Measurements from ENCODE around the gene TOX2. TPM values are rescaled to one million over a fixed set of nuclear protein-coding genes. Genes with fewer than 3 reads are reported as not detected.
A peak's percentile ranks its signal among the peaks of the same experiment; 100 is the strongest.

Gene TOX2
- total and polyA plus RNA-seq, 2 donors from 2014 or later = 4.7 to 5.9 TPM

GRCh38 chr20:44071526-44072111 is 157.0 kb downstream of the TOX2 start:
- intact Hi-C loops (cut with DNase I) = no loop called here
- H3K4me1 ChIP-seq (ENCODE audit: control insufficient read depth in 2 of 3, insufficient read depth in 2 of 3, low read depth in 1 of 3, low read length in 3 of 3) = no peaks in the 10 kb centered on the region
- DNase-seq (peak in 2 of 5 donors; percentile 4 to 59), FAIRE-seq (no peak)
- no peak overlapping the region for H3K9ac ChIP-seq (ENCODE audit: low read length in 3 of 3)
- H3K36me3 ChIP-seq (ENCODE audit: control insufficient read depth in 2 of 3, insufficient read depth in 3 of 3, low read length in 3 of 3) = no peaks in the 10 kb centered on the region
- no peak overlapping the region for H3K4me3 ChIP-seq (ENCODE audit: low read length in 3 of 3)
- no peaks in the 10 kb centered on the region for H3K9me3 ChIP-seq (ENCODE audit: control insufficient read depth in 2 of 3, insufficient read depth in 1 of 3, low read length in 3 of 3)
- TF ChIP-seq, protein P1, sequence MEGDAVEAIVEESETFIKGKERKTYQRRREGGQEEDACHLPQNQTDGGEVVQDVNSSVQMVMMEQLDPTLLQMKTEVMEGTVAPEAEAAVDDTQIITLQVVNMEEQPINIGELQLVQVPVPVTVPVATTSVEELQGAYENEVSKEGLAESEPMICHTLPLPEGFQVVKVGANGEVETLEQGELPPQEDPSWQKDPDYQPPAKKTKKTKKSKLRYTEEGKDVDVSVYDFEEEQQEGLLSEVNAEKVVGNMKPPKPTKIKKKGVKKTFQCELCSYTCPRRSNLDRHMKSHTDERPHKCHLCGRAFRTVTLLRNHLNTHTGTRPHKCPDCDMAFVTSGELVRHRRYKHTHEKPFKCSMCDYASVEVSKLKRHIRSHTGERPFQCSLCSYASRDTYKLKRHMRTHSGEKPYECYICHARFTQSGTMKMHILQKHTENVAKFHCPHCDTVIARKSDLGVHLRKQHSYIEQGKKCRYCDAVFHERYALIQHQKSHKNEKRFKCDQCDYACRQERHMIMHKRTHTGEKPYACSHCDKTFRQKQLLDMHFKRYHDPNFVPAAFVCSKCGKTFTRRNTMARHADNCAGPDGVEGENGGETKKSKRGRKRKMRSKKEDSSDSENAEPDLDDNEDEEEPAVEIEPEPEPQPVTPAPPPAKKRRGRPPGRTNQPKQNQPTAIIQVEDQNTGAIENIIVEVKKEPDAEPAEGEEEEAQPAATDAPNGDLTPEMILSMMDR (IDR thresholded peaks at IDR 0.05; ENCODE audit: borderline replicate concordance, extremely low read depth, insufficient read depth) = no peak
- no peaks in the 10 kb centered on the region for H3K27me3 ChIP-seq (ENCODE audit: control insufficient read depth, insufficient read depth, low read length)
- H3K27ac ChIP-seq (ENCODE audit: low read depth in 2 of 2, low read length in 2 of 2) = no peak overlapping the region

- H3K27me3 ChIP-seq (ENCODE audit: control insufficient read depth, insufficient read depth, low read length) = no peaks in the 10 kb centered on the region
- peak in 1 of 5 donors; percentile 9 for DNase-seq
- no peaks in the 10 kb centered on the region for H3K36me3 ChIP-seq (ENCODE audit: control insufficient read depth in 2 of 3, insufficient read depth in 3 of 3, low read length in 3 of 3)
- no peak overlapping the region for H3K4me3 ChIP-seq (ENCODE audit: low read length in 3 of 3)
- H3K4me1 ChIP-seq (ENCODE audit: control insufficient read depth in 2 of 3, insufficient read depth in 2 of 3, low read depth in 1 of 3, low read length in 3 of 3) = no peaks in the 10 kb centered on the region
- intact Hi-C loops (cut with DNase I) = no loop called here
- TF ChIP-seq, protein P1 (IDR thresholded peaks at IDR 0.05; ENCODE audit: borderline replicate concordance, extremely low read depth, insufficient read depth) = no peak
- H3K27ac ChIP-seq (ENCODE audit: low read depth in 2 of 2, low read length in 2 of 2) = no peak overlapping the region
- no peaks in the 10 kb centered on the region for H3K9me3 ChIP-seq (ENCODE audit: control insufficient read depth in 2 of 3, insufficient read depth in 1 of 3, low read length in 3 of 3)
- no peak for FAIRE-seq
- no peak overlapping the region for H3K9ac ChIP-seq (ENCODE audit: low read length in 3 of 3)
Measured at GRCh38 chr20:44072384-44072783, 157.7 kb downstream of the TOX2 start.

GRCh38 chr20:44073011-44073674 is 158.5 kb downstream of the TOX2 start:
- H3K4me1 ChIP-seq (ENCODE audit: control insufficient read depth in 2 of 3, insufficient read depth in 2 of 3, low read depth in 1 of 3, low read length in 3 of 3) = no peaks in the 10 kb centered on the region
- H3K9ac ChIP-seq (ENCODE audit: low read length in 3 of 3) = no peak overlapping the region
- TF ChIP-seq, protein P1 (IDR thresholded peaks at IDR 0.05; ENCODE audit: borderline replicate concordance, extremely low read depth, insufficient read depth) = no peak
- H3K27me3 ChIP-seq (ENCODE audit: control insufficient read depth, insufficient read depth, low read length) = no peaks in the 10 kb centered on the region
- no peaks in the 10 kb centered on the region for H3K36me3 ChIP-seq (ENCODE audit: control insufficient read depth in 2 of 3, insufficient read depth in 3 of 3, low read length in 3 of 3)
- DNase-seq = peak in 3 of 5 donors; percentile 8 to 24 (median 23)
- no peak overlapping the region for H3K4me3 ChIP-seq (ENCODE audit: low read length in 3 of 3)
- FAIRE-seq = no peak
- H3K9me3 ChIP-seq (ENCODE audit: control insufficient read depth in 2 of 3, insufficient read depth in 1 of 3, low read length in 3 of 3) = no peaks in the 10 kb centered on the region
- intact Hi-C loops (cut with DNase I) = no loop called here
- no peak overlapping the region for H3K27ac ChIP-seq (ENCODE audit: low read depth in 2 of 2, low read length in 2 of 2)
